SK-MEL-5 (cell line): Measurements from ENCODE around the gene SLC6A19. TPM values are rescaled to one million over a fixed set of nuclear protein-coding genes. Genes with fewer than 3 reads are reported as not detected.

Experiments used
- DNase-seq: peaks from one replicate; pipeline ENCODE4 v3.0.0-alpha.2; 2016; ENCODE audit warnings: low read depth, low spot score
- in situ Hi-C: cut with HindIII; loops from 2 replicates; pipeline ENCODE4 v1.10.0; 2016; ENCODE audit warnings: low sequenced_read_pairs, high pct_unique_total_duplicates, low pct_unique_long_range_greater_than_20kb
- total RNA-seq: library from RNA; depleted of rRNA; stranded (reverse); fragments of >200 nt; shearing (Covaris generic); gene quantifications from 2 replicates; pipeline ENCODE4 v1.2.3, GENCODE V29; 2014

Gene SLC6A19
- total RNA-seq, 1 experiment from 2014 or later: not detected

DNA sequence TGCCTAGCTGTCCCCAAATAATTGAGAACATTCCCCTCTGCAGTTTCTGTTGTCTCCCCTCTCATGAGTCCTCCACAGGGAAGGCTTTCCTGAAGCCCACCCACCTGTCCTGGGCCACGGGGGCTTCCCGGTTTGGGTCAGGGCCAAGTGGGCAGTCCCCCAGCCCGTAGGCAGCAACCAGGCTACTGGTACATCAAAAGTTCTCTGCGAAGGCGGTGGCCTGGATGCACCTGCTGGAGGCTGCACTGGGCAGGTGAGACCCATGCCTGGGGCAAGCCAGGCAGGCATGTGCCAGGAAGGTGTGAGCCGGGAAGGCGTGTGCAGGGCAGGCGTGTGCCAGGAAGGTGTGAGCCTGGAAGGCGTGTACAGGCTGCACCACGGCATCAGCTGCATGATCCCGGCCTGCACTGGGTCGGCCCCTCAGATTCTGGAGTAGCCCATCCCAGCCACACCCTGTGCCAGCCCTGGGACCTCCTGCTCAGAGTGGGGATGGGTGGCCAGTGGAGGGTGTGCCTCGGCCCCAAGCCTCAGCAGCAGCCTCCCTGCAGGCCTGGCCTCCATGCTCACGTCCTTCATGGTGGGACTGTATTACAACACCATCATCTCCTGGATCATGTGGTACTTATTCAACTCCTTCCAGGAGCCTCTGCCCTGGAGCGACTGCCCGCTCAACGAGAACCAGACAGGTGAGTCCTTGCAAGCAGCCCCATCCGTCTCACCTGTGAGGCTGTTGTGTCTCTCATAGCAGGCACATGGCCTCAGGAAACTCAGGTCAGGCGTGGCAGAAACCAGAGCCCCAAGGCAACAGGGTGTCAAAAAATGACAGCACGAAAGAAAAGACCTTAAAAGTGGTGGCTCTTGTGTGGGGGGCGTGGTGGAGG lies 8.7 kb downstream of the SLC6A19 start:
- in situ Hi-C loops: no loop called here
- DNase-seq: no peak

GRCh38 chr5:1210832-1211251 lies 9.4 kb downstream of the SLC6A19 start:
- DNase-seq: no peak
- in situ Hi-C loops: no loop called here

- no peak for DNase-seq
- in situ Hi-C loops: no loop called here
Observed at GRCh38 chr5:1211701-1212100, 10.3 kb downstream of the SLC6A19 start.

- no peak for DNase-seq
- in situ Hi-C loops: no loop called here
Observed at GRCh38 chr5:1212271-1212670, 10.9 kb downstream of the SLC6A19 start.

GRCh38 chr5:1212881-1213280 lies 11.5 kb downstream of the SLC6A19 start:
- DNase-seq: no peak

DNA sequence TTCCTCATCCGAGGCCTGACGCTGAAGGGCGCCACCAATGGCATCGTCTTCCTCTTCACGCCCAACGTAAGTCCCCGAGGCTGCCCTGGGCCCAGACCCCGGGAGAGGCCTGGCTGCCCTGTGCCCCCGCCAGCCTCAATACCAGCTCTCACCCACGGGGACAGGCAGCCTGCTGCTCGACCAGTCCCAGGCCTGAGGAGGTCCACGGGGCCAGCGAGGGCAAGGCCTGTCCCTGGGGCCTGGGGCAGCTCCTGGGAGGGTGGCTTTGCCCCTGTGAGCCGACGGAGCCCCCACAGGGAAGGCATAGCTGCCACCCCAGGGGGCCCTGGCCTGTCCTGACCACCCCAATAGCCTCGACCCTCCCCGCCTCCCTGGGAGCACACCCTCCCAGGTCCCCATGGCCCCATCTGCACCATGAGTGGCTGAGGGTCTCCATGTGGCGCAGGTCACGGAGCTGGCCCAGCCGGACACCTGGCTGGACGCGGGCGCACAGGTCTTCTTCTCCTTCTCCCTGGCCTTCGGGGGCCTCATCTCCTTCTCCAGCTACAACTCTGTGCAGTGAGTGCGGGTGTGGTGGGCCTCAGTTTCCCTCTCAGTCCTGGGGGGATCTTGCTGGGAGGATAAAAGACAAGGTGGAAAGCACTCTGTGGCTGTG lies 12.2 kb downstream of the SLC6A19 start:
- DNase-seq: no peak

More at GRCh38 chr5:1212881-1213280, 11.5 kb downstream of the SLC6A19 start:
- in situ Hi-C loops: no loop called here

DNA sequence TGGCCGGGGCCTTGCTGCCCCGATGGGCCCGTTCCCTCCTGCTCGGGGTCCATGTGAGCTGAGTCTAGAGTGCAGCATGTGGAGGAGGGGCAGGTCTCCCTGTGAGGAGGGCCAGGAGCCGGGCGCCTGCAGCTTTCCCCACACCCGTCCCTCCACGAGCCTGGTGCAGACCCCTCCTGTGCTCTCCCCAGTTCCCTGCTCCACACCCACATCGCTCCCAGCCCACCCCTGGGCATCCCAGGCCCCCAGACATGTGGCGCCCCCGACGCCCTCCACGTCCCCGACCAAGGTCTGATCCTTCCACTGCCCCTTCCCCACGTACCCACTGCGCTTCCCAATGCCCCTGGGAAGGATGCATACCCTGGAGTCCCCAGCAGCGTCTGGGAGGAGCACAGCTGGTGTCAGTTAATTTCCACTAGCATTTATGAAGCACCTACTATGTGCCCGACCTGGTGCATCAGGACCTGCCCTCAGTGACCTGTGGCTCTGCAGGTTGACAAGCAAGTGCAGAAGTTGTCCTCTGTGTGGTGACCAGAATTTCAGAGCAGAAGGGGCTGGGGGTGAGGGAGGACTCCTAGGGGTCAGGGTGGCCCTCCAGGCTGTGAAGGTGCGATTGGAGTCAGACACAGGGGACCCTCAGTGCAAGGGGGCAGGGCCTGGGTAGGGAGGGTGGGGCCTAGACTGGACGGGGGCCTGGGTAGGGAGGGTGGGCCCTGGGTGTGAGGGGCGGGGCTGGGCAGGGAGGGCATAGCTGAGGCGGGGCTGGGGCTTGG lies 13.0 kb downstream of the SLC6A19 start:
- in situ Hi-C loops: no loop called here
- DNase-seq: no peak

More for the DNA sequence above, 12.2 kb downstream of the SLC6A19 start:
- in situ Hi-C loops: no loop called here

- no peak for DNase-seq
- in situ Hi-C loops: no loop called here
Observed at GRCh38 chr5:1214936-1215220, 13.5 kb downstream of the SLC6A19 start.

DNA sequence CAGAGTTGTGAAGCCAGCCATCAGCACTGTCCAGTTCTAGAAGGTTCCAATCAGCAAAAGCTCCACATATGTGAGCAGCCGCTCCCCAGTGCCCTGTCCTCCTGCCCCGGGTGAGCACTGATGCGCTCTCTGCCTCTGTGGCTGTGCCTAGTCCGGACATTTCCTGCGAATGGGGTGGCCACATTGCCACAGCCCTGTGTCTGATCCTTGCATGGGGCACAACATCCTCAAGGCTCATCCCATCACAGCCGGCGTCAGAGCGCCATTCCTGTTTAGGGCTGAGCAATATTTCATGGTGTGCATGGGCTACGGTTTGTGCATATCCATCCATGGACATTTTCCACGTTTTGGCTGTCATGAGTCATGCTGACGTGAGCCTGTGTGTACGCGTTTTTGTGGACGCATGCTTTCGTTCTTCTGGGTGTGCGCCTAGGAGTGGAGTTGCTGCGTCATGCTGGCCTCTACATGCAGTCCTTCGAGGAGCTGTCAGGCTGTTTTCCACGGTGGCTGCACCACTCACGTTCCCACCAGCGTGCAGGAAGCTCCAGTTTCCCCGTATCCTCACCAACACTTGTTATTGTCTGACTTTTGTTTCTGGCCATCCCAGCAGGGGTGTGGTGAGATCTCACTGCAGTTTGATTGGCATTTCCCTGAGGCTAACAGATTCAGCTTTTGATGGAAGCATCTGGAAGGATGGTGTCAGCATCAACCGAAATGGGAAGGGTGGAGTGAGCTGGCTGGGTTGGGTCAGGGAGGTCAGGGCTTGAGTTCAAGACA lies 14.1 kb downstream of the SLC6A19 start:
- in situ Hi-C loops: no loop called here
- no peak for DNase-seq

GRCh38 chr5:1216211-1216917 lies 15.0 kb downstream of the SLC6A19 start:
- in situ Hi-C loops: no loop called here
- DNase-seq: no peak

DNA sequence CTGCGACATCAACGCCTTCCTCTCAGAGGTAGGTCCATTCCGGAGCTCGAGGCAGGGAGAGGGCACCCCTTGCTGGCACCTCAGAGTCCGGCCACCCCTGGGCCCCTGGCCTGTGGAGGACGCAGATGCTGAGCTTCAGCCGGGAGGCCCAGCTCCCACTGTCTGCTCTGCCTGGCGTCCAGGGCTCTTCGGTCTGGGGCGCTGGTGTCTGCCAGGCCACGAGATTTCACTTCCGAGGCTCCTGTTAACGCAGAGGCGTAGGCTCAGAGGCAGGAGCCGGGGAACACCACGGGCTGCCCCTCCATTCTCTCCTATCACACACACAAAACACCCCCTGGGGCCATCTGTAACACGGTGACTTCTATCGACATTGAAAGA lies 15.5 kb downstream of the SLC6A19 start:
- in situ Hi-C loops: no loop called here
- no peak for DNase-seq

- in situ Hi-C loops: no loop called here
- DNase-seq: peak; percentile 17
Observed at GRCh38 chr5:1217596-1218206, 16.3 kb downstream of the SLC6A19 start.

- in situ Hi-C loops: no loop called here
Observed at GRCh38 chr5:1218351-1219080, 17.1 kb downstream of the SLC6A19 start.

GRCh38 chr5:1219098-1219767 lies 17.8 kb downstream of the SLC6A19 start:
- in situ Hi-C loops: no loop called here
- no peak for DNase-seq

More at GRCh38 chr5:1218351-1219080, 17.1 kb downstream of the SLC6A19 start:
- no peak for DNase-seq

GRCh38 chr5:1219768-1220100 lies 18.3 kb downstream of the SLC6A19 start:
- DNase-seq: no peak
- in situ Hi-C loops: no loop called here

DNA sequence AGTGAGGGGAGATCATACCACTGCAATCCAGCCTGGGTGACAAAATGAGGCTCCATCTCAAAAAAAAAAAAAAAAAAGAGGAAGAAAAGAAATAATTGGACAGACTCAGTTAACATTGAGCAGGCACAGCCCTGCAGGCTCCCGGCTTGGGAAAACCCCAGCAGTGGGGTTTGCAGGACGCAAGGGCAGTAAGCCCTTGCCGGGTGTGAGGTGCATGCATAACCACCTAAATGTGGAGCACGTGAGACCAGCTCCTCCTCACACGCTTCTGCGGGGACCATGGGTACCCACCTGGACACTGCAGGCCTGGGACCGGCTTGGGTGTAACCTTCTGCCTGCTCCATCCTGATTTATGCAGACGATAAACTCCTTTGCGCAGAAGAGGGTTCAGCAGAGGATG lies 19.0 kb downstream of the SLC6A19 start:
- in situ Hi-C loops: no loop called here

More for the DNA sequence above, 19.0 kb downstream of the SLC6A19 start:
- no peak for DNase-seq
